GM18873 (cell line): ENCODE data around the gene RHOT2.

Experiments
- ATAC-seq: cut with Tn5 transposase; IDR thresholded peaks from one replicate; pipeline ENCODE4 v1.9.1; 2021; ENCODE audit warnings: mild to moderate bottlenecking, moderate library complexity, moderate number of reproducible peaks; ENCODE audit not compliant: unreplicated experiment, low FRiP score

Gene RHOT2

GRCh38 chr16:646679-647172 is 21.2 kb upstream of the RHOT2 start:
- ATAC-seq = no peak

DNA sequence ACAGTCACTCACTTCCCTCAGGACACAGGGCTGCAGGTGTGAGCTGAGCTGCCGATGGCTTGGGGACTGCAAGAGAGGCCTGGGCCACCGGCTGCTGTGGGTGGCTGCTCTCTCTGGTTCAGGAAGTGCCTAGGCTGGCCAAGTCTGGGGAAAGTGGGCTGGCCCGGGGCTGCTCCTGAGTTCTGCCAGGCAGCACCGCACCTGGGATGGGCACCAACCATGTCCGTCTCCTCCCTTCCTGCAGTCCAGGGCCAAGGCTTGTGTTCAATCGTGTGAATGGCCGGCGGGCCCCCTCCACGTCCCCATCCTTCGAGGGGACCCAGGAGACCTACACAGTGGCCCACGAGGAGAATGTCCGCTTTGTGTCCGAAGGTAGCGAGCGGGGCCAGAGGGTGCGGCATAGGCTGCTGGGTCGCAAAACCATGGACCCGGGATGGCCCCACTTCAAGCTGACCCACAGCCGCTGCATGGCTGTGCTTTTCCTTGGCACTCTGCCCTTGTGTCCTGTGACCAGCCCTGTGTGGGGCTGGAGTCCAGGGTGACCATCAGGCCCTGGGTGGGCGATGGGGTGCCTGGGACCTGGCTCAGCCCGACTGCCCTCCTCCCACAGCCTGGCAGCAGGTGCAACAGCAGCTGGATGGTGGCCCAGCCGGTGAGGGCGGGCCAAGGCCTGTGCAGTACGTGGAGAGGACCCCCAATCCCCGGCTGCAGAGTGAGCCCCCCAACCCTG is 20.6 kb upstream of the RHOT2 start:
- ATAC-seq = no peak

DNA sequence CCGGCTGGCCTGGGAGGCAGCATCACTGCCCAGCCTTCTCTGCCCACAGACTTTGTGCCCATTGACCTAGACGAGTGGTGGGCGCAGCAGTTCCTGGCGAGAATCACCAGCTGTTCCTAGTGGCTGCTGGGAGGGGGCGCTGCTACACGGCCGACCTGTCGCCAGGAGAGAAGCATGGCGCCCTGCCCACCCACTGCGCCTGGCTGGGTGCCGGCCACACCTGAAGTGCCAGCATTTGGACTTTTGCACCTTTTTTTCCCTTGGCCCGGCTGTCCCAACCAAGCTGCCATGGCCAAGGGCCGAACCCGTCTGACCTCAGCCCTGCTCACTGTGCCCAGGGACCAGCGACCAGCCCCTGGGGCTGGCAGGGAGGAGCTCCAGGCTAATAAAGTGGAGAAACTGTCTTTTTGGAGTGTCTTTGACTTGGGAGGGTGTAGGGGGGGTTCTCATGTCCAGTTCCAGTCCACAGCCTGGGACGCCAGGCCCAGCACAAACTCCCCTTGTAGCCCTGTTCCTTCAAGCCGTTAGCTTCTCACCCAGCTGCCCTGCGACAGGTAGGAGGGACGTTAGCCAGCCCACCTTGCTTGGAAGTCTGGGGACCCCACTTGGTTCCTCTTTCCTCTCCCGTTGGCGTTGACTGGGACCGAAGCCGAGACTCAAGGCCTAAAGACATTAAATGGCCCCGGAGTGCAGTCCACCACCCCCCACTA is 19.7 kb upstream of the RHOT2 start:
- no peak for ATAC-seq

GRCh38 chr16:648781-649589 is 18.9 kb upstream of the RHOT2 start, which contains the start of gene WDR90:
Gene WDR90 (plus strand): TSS chr16:649365. CDS start chr16:649417, 52 bp downstream.
- no peak for ATAC-seq

DNA sequence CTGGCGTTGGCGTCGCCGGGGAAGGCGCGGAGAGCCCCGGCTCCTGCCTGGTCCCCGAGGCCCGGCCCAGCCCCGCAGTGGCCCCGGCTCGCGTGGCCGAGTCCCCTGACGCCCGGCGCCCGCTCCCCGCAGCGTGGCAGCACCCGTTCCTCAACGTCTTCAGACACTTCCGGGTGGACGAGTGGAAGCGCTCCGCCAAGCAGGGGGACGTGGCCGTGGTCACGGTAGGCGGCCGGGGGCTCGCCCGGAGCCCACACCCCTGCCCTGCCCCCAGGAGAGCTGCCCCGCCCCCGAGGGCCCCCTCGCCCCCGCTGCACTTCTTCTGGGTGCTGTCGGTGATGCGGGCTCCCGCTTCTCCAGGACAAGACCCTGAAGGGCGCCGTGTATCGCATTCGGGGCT is 18.3 kb upstream of the RHOT2 start:
- ATAC-seq = no peak

GRCh38 chr16:651844-652243 is 16.1 kb upstream of the RHOT2 start:
- no peak for ATAC-seq

- no peak for ATAC-seq
These were observed 15.3 kb upstream of the RHOT2 start for GRCh38 chr16:652454-653305.

DNA sequence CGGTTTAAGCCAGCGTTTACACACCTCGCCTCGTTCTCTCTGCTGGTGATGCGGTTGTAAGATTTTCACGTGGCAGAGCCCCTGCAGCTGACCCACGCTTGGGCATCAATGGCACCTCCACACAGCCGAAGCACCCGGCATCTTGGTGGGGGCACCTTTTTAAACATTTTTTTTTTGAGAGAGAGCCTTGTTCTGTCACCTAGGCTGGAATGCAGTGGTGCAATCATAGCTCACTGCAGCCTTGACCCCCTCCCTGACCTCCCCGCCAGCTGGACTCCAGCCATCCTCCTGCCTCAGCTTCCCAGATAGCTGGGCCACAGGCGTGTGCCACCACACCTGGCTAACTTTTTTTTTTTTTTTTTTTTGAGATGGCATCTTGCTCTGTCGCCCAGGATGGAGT is 13.9 kb upstream of the RHOT2 start:
- ATAC-seq = no peak

- ATAC-seq = no peak
These were observed 10.4 kb upstream of the RHOT2 start for GRCh38 chr16:657487-657886.

- no peak for ATAC-seq
These were observed 9.0 kb upstream of the RHOT2 start for GRCh38 chr16:658679-659571.

- ATAC-seq = no peak
These were observed 8.3 kb upstream of the RHOT2 start for GRCh38 chr16:659618-660017.

DNA sequence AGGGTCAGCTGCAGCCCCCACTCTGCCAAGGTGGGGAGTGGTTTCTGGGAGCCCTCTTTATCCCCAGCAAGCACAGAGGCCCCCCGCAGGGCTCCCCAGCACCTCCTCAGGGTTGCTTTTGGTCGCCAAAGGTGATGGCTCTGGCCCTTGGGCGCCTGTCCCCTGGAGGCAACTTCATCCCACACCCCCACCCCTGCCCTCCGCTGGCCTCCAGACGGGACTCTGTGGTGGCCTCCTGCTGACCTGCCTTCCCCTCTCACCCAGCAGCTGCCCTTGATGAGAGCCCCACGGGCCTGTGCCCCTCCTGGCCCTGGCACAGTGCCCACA is 7.8 kb upstream of the RHOT2 start:
- ATAC-seq = no peak

DNA sequence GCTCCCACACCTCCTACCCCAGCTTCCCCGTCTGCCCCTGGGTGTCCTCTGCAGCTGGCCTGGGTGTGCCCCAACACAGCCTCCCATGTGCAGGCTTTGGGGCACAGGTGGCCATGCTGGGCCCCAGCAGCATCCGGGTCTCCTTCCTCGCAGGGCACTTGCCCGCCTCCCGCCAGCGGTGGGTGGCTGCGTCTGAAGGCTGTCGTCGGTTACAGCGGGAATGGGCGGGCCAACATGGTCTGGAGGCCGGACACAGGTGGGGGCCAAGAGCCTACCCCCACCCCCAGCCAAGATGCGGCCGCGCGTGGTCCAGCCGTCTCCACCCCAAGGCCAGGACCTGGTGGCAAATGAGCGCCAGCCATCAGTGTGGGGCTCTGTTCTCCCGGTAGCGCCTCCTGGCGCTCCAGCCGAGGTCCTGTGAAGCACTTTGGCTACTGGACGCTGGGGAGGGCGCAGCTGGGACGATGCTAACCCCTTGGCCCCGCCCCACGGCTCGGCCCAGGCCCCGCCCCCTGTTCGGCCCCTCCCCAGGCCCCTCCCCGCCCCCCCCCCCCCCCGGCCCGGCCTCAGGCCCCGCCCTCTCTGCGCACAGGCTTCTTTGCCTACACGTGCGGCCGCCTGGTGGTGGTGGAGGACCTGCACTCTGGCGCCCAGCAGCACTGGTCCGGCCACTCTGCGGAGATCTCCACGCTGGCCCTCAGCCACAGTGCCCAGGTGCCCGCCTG is 7.3 kb upstream of the RHOT2 start:
- no peak for ATAC-seq

- no peak for ATAC-seq
These were observed 6.6 kb upstream of the RHOT2 start for GRCh38 chr16:661184-661821.

DNA sequence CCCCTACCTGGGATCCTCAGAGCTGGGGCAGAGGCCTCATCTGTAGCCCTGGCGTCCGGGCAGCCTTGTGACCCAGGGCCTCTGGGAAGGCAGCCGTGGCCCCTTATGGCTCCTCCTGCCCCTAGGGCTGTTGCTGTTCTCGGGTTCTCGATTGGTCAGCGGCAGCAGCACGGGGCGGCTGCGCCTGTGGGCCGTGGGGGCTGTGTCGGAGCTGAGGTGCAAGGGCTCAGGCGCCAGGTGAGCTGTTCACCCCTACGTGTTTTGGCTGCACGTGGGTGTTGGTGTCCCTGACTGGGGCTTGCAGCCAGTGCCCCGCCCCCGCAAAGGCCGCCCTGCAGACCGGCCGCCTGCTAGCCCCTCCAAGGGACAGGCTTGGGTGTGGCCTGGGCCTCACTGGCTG is 5.8 kb upstream of the RHOT2 start:
- ATAC-seq = no peak

GRCh38 chr16:662597-662996 is 5.3 kb upstream of the RHOT2 start:
- no peak for ATAC-seq

DNA sequence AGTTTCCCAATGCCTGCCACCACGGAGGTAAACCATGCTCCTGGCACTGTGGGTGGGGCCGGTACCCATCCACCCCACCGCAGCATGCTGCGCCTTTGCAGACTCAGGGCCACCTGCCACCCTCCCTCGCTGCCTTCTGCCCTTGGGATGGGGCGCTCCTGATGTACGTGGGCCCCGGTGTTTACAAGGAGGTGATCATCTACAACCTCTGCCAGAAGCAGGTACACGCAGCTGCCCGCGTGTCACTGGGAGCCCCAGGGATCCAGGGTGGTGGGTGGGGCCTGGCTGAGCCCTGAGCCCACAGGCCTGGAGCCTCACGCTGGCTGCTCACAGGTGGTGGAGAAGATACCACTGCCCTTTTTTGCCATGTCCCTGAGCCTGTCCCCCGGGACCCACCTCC is 1.4 kb upstream of the RHOT2 start:
- ATAC-seq = no peak

GRCh38 chr16:667113-667779 is 686 bp upstream of the RHOT2 start:
- no peak for ATAC-seq
